ENCODE results near the gene CSTA.
A peak's percentile ranks its signal among the peaks of the same experiment; 100 is the strongest.

Gene CSTA

DNA sequence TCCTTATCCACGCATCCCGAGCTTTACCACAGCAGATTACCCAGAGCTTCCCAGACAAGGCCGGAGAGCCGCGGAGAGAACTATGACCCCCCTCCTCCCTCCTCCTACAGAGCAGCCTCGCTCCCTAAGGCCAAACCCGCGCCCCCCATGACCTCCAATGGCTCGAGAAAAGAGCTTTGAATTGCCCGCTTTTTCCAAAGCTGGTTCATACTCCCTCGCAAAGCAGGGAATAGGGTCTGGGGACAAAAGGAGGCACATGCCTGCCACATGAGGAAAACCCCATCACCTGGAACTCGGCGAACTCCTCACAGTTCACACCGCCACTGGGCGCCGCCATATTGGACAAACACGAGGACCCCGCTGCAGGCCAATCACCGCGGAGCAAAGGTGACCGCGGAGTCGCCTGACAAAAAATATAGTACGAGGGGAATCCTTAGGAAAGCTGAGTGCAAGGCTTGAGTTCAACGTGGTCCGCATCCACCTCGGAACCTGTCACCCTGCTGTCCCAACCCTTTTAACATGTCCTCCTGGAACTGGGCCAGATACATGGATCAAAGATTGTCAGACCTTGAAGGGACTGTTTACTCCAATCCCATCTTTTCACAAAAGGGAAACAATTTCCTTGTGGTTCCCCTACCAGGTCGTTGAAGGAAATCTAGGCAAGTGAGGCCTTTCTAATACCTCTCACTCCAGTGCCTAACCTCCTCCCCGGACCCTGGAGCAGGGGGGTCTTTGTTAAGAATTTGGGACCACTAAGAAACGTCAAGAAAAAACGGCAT is 58.0 kb downstream of the CSTA start, which contains the start of gene MIX23:
Gene MIX23 (minus strand): TSS at position 344 of the 779 bp plus-strand sequence. CDS start 7 bp downstream, at position 337.
- peak; percentile 83 to 84 for DNase-seq

DNA sequence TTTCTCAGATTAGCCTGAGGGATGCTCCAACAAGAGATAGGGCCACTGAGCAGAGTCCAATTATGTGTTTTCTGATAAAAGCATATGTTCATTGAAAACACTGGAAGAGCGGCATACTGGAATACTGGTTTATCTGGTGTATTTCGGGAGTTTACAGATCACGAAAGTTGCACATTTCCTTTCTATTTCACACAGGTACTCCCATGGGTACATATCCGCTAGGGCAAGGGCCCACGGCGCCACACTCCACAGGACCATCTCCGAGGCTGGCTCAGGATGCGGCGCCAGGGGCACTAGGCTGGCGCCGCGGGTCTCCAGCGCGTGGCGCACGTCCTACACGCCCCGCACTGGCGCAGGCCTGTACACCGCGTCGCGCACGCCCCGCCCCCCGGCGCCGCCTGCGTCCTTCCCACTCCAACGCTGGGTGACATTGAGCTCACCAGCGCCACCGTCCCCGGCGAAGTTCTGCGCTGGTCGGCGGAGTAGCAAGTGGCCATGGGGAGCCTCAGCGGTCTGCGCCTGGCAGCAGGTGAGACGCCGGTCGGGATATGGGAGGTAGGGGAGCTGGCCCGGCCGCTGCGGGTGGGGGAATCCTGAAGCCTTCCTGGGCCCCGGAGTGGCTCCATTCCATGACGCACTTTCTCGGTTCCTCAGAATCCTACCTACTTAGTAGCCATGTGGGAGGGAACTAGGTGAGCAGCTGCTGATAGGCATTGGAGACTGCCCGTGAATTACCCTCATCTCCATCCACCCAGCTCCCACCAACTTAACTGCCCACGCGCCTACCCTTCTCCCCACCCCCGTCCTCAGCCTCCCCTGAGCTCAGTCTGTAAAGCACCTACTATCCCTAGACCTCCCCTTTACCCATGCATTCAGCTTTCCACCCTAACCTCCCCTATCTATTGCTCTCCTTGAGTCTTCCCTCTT is 59.0 kb downstream of the CSTA start, which contains the start of gene FAM162A:
Gene FAM162A (plus strand): TSS at position 412 of the 927 bp plus-strand sequence. CDS start 84 bp downstream, at position 496.
- DNase-seq = peak; percentile 88 to 90

DNA sequence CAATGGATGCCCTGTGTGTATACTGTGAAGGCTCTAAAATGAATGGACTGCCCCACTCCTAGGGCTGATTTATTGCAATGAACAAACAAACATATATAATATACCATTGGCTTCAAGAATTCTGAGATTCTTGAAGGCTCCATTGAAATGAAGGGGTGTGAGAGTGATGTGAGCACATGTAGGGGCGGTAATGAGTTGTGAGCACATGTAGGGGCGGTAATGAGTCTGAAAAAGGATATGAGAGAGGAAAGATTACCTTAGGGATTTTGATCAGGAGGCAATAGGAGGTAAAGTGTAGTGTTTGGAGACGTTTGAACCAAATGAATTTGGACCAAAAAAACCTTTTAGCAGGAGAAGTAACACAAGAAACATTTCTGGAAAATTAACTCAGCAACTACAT is 62.7 kb downstream of the CSTA start:
- DNase-seq = no peak

DNA sequence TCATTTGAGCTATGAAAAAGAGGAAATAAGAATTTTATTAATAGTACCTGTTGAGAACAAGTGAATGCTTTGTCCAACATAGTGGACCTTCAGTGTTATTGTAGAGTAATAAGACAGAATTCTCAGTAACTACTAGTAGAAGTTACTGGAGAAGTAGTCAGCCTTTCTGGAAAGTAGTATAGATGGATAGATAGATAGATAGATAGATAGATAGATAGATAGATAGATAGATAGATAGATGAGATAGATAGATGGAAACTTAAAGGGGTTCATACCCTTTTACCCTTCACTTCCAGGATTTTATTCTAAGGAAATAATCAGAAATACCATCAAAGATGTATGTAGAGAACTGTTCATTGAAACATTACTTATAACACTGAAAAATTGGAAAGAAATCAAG is 64.1 kb downstream of the CSTA start:
- no peak for DNase-seq

- no peak for DNase-seq
Observed at GRCh38 chr3:122389892-122390291, 64.8 kb downstream of the CSTA start.

- no peak for DNase-seq
Observed at GRCh38 chr3:122390665-122391064, 65.6 kb downstream of the CSTA start.

Data from activated CD4-positive, alpha-beta T cell treated with anti-CD3 and anti-CD28 coated beads, Interleukin-2, amount 50 U/mL, for 4 hours (primary cell).